GM10266 (cell line): ENCODE results near the gene ARHGAP4.

Source experiments
- DNase-seq: peaks from one replicate; pipeline ENCODE4 v3.0.0; 2012; ENCODE audit errors: extremely low spot score
- TF ChIP-seq, protein P1 (sequence below): IDR thresholded peaks from 2 replicates; pipeline ENCODE4 v1.5.1; 2012; ENCODE audit warnings: mild to moderate bottlenecking, low read depth; ENCODE audit not compliant: control insufficient read depth, insufficient read depth; ENCODE audit errors: missing control alignments

ARHGAP4 gene

DNA sequence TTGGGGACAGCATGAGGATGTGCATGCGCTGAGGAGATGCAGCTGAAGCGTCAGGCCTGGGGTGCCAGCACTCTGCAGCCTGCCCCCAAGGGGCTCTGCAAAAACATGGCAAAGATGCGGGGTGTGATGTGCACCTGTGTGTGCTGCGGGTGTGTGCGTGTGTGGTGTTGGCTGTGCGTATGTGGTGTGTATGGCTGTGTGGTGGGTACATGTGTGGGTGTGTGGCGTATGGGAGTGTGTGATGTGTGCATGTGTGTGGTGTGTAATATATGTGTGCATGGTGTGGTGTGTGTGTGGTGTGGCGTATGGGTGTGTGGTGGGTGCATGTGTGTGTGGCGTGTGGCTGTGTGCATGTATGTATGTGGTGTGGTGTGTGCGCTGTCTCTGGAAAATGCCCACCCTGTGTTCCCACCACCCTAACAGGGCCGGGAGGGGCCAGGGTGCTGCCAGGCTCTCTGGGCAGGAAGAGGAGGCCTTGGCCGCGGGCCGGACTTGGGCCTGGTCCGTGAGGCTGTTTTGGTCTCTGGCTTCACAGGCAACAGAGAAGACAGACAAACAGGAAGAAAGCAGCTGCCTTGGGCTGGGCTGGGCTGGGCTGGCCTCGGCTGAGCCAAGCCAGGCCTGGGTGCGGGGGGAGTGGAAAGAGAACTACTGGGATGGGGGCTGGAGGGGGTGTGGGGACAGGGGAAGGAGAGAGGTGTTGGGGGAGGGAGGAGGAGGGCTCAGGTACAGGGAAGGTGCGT is 22.7 kb downstream of the ARHGAP4 start:
- TF ChIP-seq, protein P1, sequence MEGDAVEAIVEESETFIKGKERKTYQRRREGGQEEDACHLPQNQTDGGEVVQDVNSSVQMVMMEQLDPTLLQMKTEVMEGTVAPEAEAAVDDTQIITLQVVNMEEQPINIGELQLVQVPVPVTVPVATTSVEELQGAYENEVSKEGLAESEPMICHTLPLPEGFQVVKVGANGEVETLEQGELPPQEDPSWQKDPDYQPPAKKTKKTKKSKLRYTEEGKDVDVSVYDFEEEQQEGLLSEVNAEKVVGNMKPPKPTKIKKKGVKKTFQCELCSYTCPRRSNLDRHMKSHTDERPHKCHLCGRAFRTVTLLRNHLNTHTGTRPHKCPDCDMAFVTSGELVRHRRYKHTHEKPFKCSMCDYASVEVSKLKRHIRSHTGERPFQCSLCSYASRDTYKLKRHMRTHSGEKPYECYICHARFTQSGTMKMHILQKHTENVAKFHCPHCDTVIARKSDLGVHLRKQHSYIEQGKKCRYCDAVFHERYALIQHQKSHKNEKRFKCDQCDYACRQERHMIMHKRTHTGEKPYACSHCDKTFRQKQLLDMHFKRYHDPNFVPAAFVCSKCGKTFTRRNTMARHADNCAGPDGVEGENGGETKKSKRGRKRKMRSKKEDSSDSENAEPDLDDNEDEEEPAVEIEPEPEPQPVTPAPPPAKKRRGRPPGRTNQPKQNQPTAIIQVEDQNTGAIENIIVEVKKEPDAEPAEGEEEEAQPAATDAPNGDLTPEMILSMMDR: no peak
- no peak for DNase-seq

DNA sequence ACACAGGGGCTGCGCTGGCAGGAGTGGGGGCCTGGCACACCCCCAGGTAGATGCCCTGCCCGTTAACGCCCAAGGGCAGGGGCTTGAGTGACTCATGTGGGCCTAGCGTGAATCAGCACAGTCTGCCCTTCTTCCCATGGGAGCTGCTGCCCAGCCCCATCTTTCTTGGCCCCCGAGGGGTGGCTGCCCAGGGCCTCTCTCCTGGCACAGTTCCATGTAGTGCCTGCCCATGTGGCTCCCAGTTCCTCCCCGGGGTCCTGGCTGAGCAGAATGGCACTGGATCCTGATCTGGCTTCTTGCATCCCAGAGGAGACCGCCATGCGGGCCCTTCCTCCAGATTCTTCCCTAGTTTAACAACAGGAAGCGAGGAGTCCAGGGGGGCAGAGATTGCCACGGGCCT is 23.7 kb downstream of the ARHGAP4 start:
- DNase-seq: no peak

DNA sequence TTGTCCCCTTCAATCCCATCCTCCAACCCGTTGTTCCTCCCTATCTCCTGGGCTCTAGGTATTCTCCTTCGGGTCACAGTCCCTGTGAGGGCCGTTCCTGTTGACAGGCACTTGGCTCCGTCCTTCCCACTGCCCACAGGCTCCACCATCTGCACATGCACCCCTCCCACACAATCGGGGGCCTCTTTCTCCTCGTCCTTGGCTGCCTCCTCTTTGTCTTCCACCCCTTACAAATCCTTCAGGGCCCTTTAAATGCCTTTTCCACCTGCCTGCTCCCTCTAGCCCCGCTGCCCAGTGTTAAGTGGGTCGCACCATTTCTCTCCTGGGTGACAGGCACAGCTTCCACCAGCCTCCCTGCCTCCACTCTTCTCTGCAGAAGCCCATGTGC is 24.3 kb downstream of the ARHGAP4 start:
- no peak for DNase-seq
- TF ChIP-seq, protein P1: no peak

More for the DNA sequence above, 23.7 kb downstream of the ARHGAP4 start:
- TF ChIP-seq, protein P1: no peak

DNA sequence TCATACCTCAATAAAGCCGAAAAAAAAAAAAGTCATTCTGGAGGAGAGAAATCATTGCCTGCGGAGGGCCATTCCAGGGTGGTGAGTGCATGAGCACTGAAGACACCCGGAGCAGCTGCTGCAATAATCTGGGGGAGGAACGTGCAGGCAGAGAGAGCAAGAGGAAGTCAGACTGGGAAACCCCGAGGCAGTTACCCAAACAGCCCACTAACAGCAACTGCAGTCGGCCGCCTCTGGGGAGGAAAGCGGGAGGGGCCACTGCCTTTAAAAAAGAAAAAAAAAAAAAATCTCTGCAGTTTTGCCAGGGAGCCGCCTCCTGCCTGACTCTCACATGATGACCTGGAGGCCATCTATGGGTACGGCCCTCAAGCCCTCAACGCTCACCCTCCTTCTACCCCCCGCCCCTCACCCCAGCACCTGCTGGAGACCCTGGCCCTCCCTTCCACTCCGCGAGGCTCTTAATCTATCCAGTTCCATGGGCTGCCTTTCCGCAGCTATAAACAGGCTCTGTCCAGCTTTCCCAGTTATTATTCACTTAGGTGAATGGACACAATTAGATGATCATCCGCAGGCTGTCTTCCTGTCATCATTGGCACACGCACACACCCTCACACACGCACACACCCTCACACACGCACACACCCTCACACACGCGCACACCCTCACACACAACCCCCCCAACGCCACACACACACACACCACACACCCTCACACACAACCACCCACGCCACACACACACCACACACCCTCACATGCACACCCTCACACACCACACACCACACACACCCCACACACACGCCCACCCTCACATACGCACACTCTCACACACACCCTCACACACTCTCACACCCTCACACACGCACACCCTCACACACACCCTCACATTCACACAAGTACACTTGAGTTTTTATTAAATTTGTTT is 25.0 kb downstream of the ARHGAP4 start:
- TF ChIP-seq, protein P1: no peak
- DNase-seq: peak; percentile 85

DNA sequence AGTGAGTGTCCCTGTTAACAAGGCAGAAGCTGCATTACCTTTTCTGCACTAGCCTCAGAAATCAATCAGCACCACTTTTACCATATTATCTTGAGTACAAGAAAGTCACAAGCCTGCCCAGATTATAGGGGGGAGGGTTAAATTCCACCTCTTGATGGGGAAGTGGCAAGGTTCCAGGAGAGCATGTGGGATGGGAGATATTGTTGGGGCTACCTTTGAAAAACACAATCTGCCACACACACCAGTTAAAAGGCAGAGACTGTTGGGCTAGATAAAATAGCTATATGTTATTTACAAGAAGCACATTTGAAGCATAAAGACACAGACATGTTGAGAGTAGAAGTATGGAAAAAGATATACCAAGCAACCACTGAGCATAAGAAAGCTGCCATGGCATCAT is 28.2 kb downstream of the ARHGAP4 start:
- no peak for DNase-seq
- TF ChIP-seq, protein P1: no peak

DNA sequence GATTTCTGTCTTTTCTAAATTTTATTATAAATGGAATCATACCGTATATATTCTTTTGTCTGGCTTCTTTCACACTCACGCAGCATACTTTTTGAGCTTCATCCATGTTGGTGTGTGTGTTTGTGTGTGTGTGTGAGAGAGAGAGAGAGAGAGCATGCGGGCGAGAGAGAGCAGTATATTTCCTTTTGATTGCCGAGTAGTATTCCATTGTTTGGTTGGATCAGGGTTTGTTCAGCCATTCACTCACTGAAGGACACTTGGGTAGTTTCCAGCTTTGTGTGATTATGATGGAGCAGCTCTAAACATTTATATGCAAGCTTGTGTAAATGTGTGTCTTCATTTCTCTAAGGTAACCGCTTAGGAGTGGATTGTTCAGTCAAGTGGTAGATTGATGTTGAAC is 36.9 kb downstream of the ARHGAP4 start:
- DNase-seq: no peak
- TF ChIP-seq, protein P1: no peak
